ENCODE data around the gene ENOPH1. TPM values are rescaled to one million over a fixed set of nuclear protein-coding genes. Genes with fewer than 3 reads are reported as not detected.
A peak's percentile ranks its signal among the peaks of the same experiment; 100 is the strongest.

Gene ENOPH1
- total and polyA plus RNA-seq, 2 donors (not counting 1 experiment from before 2014, with no cell fraction given), result 17.1 to 43.6 TPM

- H3K36me3 ChIP-seq (ENCODE audit: control insufficient read depth, insufficient read depth, low read length), result no peaks in the 10 kb centered on the region
- no peaks in the 10 kb centered on the region for H3K4me1 ChIP-seq (ENCODE audit: control insufficient read depth, extremely low read depth, insufficient read depth, low read length)
- no peak for DNase-seq (ENCODE audit: low read depth in 2 of 2)
Measured at GRCh38 chr4:82495666-82496065, 65.3 kb downstream of the ENOPH1 start.

DNA sequence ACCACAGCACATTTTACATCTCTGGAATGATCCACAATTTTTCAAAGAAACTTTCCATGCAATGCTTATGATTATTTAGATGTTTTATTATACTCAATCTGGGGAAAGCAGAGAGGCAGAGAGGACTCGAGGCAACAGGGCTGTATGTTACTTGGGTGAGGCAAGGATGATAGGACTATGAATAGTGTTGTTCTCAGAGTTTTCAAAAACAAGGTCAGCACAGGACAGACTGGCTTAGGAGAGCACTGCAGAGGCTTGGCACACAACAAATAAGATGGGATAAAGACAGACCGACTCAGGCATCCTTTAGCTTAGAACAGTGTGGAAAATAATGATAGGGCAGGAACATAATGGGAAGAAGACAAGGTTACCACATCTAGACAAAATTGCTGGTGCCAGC lies 66.0 kb downstream of the ENOPH1 start:
- TF ChIP-seq EZH2 (IDR thresholded peaks at IDR 0.05; ENCODE audit: low read length, missing control alignments) (no peak), CTCF (conservative IDR thresholded peaks at IDR 0.05 in 1 of 2, IDR thresholded peaks at IDR 0.05 in 1 of 2; ENCODE audit: low read depth in 1 of 2, low read length in 2 of 2) (no peak)
- H3K27ac ChIP-seq (ENCODE audit: insufficient read depth, low read length), result no peak overlapping the region
- no peaks in the 10 kb centered on the region for H3K79me2 ChIP-seq (ENCODE audit: control insufficient read depth, insufficient read depth, low read length)
- H2AFZ ChIP-seq (ENCODE audit: low read length), result no peak overlapping the region
- no peaks in the 10 kb centered on the region for H3K9me3 ChIP-seq (ENCODE audit: control insufficient read depth, insufficient read depth, low read depth, low read length)
- H3K4me1 ChIP-seq (ENCODE audit: control insufficient read depth, extremely low read depth, insufficient read depth, low read length), result no peaks in the 10 kb centered on the region
- no peak overlapping the region for H3K4me2 ChIP-seq (ENCODE audit: extremely low read depth, insufficient read depth, low read length)
- no peaks in the 10 kb centered on the region for H4K20me1 ChIP-seq (ENCODE audit: control insufficient read depth, extremely low read depth, insufficient read depth, low read length)
- H3K36me3 ChIP-seq (ENCODE audit: control insufficient read depth, insufficient read depth, low read length), result no peaks in the 10 kb centered on the region
- H3K4me3 ChIP-seq (replicated peaks in 1 of 4; ENCODE audit: control extremely low read depth in 1 of 4, insufficient read depth in 1 of 4, low read depth in 3 of 4, low read length in 4 of 4), result no peak overlapping the region
- H3K9ac ChIP-seq (ENCODE audit: insufficient read depth, low read length), result no peak overlapping the region
- no peak for DNase-seq (ENCODE audit: low read depth in 2 of 2)
- H3K27me3 ChIP-seq (ENCODE audit: control insufficient read depth, insufficient read depth, low read length), result no peaks in the 10 kb centered on the region

More at GRCh38 chr4:82495666-82496065, 65.3 kb downstream of the ENOPH1 start:
- Histone ChIP-seq H3K9me3 (ENCODE audit: control insufficient read depth, insufficient read depth, low read depth, low read length) (no peaks in the 10 kb centered on the region), H3K79me2 (ENCODE audit: control insufficient read depth, insufficient read depth, low read length) (no peaks in the 10 kb centered on the region), H3K9ac (ENCODE audit: insufficient read depth, low read length) (no peak overlapping the region), H2AFZ (ENCODE audit: low read length) (no peak overlapping the region), H3K27me3 (ENCODE audit: control insufficient read depth, insufficient read depth, low read length) (no peaks in the 10 kb centered on the region), H3K27ac (ENCODE audit: insufficient read depth, low read length) (no peak overlapping the region), H3K4me3 (replicated peaks in 1 of 4; ENCODE audit: control extremely low read depth in 1 of 4, insufficient read depth in 1 of 4, low read depth in 3 of 4, low read length in 4 of 4) (no peak overlapping the region), H4K20me1 (ENCODE audit: control insufficient read depth, extremely low read depth, insufficient read depth, low read length) (no peaks in the 10 kb centered on the region), H3K4me2 (ENCODE audit: extremely low read depth, insufficient read depth, low read length) (no peak overlapping the region)
- TF ChIP-seq EZH2 (IDR thresholded peaks at IDR 0.05; ENCODE audit: low read length, missing control alignments) (no peak), CTCF (conservative IDR thresholded peaks at IDR 0.05 in 1 of 2, IDR thresholded peaks at IDR 0.05 in 1 of 2; ENCODE audit: low read depth in 1 of 2, low read length in 2 of 2) (no peak)

DNA sequence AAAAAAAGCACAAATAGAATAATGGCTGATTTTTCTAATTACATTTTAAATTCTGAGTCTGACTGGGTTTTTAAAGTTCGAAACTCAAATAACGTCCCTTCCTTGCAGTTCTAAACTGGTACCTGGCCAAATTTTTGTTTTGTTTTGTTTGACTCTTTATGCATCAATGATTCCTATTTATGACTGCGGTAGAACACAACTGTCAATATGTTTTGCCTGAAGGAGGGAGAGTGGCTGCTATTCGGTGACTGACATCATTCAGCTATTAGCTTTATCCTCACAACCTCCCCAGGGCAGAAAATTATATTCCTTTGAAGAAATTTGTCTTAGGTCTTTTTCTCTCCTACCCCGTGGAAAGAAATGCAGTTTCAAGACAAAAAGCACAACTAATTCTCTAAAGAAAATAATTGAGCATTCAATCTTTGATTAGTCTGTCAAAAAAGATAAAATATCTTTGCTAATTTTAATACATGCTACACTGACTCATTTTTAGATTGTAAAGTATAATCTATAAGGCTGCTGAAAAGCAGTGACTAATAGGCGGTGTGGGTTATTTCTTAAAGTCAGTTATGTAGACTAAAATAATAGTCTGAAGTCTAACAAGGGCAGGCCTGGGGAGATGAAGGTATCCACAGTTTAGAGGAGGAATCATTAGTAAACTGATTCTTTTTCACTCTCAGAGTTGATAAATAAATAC lies 69.5 kb downstream of the ENOPH1 start:
- Histone ChIP-seq H3K27me3 (ENCODE audit: control insufficient read depth, insufficient read depth, low read length) (no peaks in the 10 kb centered on the region), H3K9ac (ENCODE audit: insufficient read depth, low read length) (no peak overlapping the region), H3K4me1 (ENCODE audit: control insufficient read depth, extremely low read depth, insufficient read depth, low read length) (no peaks in the 10 kb centered on the region), H3K27ac (ENCODE audit: insufficient read depth, low read length) (no peak overlapping the region), H2AFZ (ENCODE audit: low read length) (no peak overlapping the region), H3K79me2 (ENCODE audit: control insufficient read depth, insufficient read depth, low read length) (no peaks in the 10 kb centered on the region), H3K36me3 (ENCODE audit: control insufficient read depth, insufficient read depth, low read length) (no peaks in the 10 kb centered on the region), H3K4me3 (replicated peaks in 1 of 4; ENCODE audit: control extremely low read depth in 1 of 4, insufficient read depth in 1 of 4, low read depth in 3 of 4, low read length in 4 of 4) (no peak overlapping the region), H3K4me2 (ENCODE audit: extremely low read depth, insufficient read depth, low read length) (no peak overlapping the region), H3K9me3 (ENCODE audit: control insufficient read depth, insufficient read depth, low read depth, low read length) (no peaks in the 10 kb centered on the region), H4K20me1 (ENCODE audit: control insufficient read depth, extremely low read depth, insufficient read depth, low read length) (no peaks in the 10 kb centered on the region)
- TF ChIP-seq EZH2 (IDR thresholded peaks at IDR 0.05; ENCODE audit: low read length, missing control alignments) (no peak), CTCF (conservative IDR thresholded peaks at IDR 0.05 in 1 of 2, IDR thresholded peaks at IDR 0.05 in 1 of 2; ENCODE audit: low read depth in 1 of 2, low read length in 2 of 2) (no peak)
- peak; percentile 15 to 51 for DNase-seq (ENCODE audit: low read depth in 2 of 2)

Measured in fibroblast of lung (primary cell).